GM18507 (cell line): ENCODE results near the gene NSD1.
"Not testable (repeated sequence)": the region's sequence is repeated elsewhere in the genome, so short reads cannot be mapped to it uniquely, and the experiment has no call there.

Experiments
- DNase-seq: peaks from one replicate; pipeline ENCODE4 v3.0.0; 2011; ENCODE audit warnings: low read depth; ENCODE audit not compliant: insufficient read length; ENCODE audit errors: extremely low spot score
- FAIRE-seq: peaks from 2 replicates; lab custom pipeline; 2011; peaks lifted over from hg19 to GRCh38; lab: Jason Lieb, UNC

The NSD1 gene

GRCh38 chr5:177122566-177122965 is 11.0 kb upstream of the NSD1 start:
- FAIRE-seq, result no peak

GRCh38 chr5:177123789-177124485 is 9.6 kb upstream of the NSD1 start:
- no peak for DNase-seq
- FAIRE-seq, result peak; percentile 64

More at GRCh38 chr5:177122566-177122965, 11.0 kb upstream of the NSD1 start:
- no peak for DNase-seq

- FAIRE-seq, result peak; percentile 59
Measured at GRCh38 chr5:177124486-177124991, 9.0 kb upstream of the NSD1 start.

GRCh38 chr5:177126771-177127170 is 6.8 kb upstream of the NSD1 start:
- no peak for DNase-seq
- FAIRE-seq, result no peak

More at GRCh38 chr5:177124486-177124991, 9.0 kb upstream of the NSD1 start:
- peak; percentile 20 for DNase-seq

GRCh38 chr5:177128551-177128981 is 5.0 kb upstream of the NSD1 start:
- FAIRE-seq, result no peak

GRCh38 chr5:177130211-177131018 is 3.2 kb upstream of the NSD1 start:
- FAIRE-seq, result no peak
- DNase-seq, result no peak

More at GRCh38 chr5:177128551-177128981, 5.0 kb upstream of the NSD1 start:
- DNase-seq, result no peak

GRCh38 chr5:177131019-177131320 is 2.6 kb upstream of the NSD1 start:
- no peak for FAIRE-seq
- DNase-seq, result no peak

- DNase-seq (no peak), FAIRE-seq (no peak)
Measured at GRCh38 chr5:177131352-177132135, 2.0 kb upstream of the NSD1 start.

GRCh38 chr5:177132136-177133095 is 1.2 kb upstream of the NSD1 start:
- no peak for DNase-seq
- no peak for FAIRE-seq

GRCh38 chr5:177133853-177134696 is 502 bp downstream of the NSD1 start:
- FAIRE-seq, result no peak

GRCh38 chr5:177134697-177135225 is 1.2 kb downstream of the NSD1 start:
- FAIRE-seq (no peak), DNase-seq (no peak)

More at GRCh38 chr5:177133853-177134696, 502 bp downstream of the NSD1 start:
- DNase-seq, result peak; percentile 26

- no peak for DNase-seq
- no peak for FAIRE-seq
Measured at GRCh38 chr5:177140312-177140711, 6.7 kb downstream of the NSD1 start.

- FAIRE-seq (no peak), DNase-seq (no peak)
Measured at GRCh38 chr5:177141496-177141895, 7.9 kb downstream of the NSD1 start.

- DNase-seq (no peak), FAIRE-seq (no peak)
Measured at GRCh38 chr5:177142098-177142611, 8.6 kb downstream of the NSD1 start.

- FAIRE-seq, result no peak
- DNase-seq, result no peak
Measured at GRCh38 chr5:177142778-177143177, 9.2 kb downstream of the NSD1 start.

GRCh38 chr5:177146891-177147638 is 13.5 kb downstream of the NSD1 start:
- FAIRE-seq, result no peak
- DNase-seq, result no peak

- DNase-seq, FAIRE-seq: not testable (repeated sequence)
Measured at GRCh38 chr5:177150061-177150460, 16.5 kb downstream of the NSD1 start.
